ENCODE data around the gene RALB. TPM values are rescaled to one million over a fixed set of nuclear protein-coding genes. Genes with fewer than 3 reads are reported as not detected.

The RALB gene
- polyA plus RNA-seq, 1 donor (not counting 4 experiments of a cell fraction or from before 2014, with no cell fraction given) = 80.8 TPM

GRCh38 chr2:120318626-120319025 lies 66.0 kb downstream of the RALB start:
- Histone ChIP-seq H3K9ac (ENCODE audit: control insufficient read depth, extremely low read depth, insufficient read depth, low read length) (no peak overlapping the region), H4K20me1 (ENCODE audit: control insufficient read depth, extremely low read depth, insufficient read depth, low read length) (peaks cover 2% of the 10 kb centered on the region), H2AFZ (ENCODE audit: control insufficient read depth, low read length) (no peak overlapping the region), H3K27me3 (ENCODE audit: control insufficient read depth, extremely low read depth, insufficient read depth, low read length) (no peaks in the 10 kb centered on the region), H3K79me2 (ENCODE audit: control insufficient read depth, insufficient read depth, low read length) (no peaks in the 10 kb centered on the region), H3K9me1 (ENCODE audit: control insufficient read depth, extremely low read depth, insufficient read depth, low read length) (no peaks in the 10 kb centered on the region), H3K36me3 (ENCODE audit: control insufficient read depth in 2 of 2, extremely low read depth in 1 of 2, insufficient read depth in 2 of 2, low read length in 2 of 2) (no peaks in the 10 kb centered on the region), H3K27ac (ENCODE audit: control insufficient read depth, insufficient read depth, low read length) (no peak overlapping the region), H3K9me3 (ENCODE audit: control insufficient read depth, low read depth, low read length) (no peaks in the 10 kb centered on the region), H3K4me2 (ENCODE audit: control insufficient read depth, extremely low read depth, insufficient read depth, low read depth, low read length) (no peak overlapping the region), H3K4me3 (ENCODE audit: control insufficient read depth in 2 of 3, extremely low read depth in 1 of 3, insufficient read depth in 2 of 3, low read depth in 1 of 3, low read length in 3 of 3) (no peak overlapping the region), H3K4me1 (ENCODE audit: control insufficient read depth, extremely low read depth, insufficient read depth, low read length) (peaks cover 10% of the 10 kb centered on the region)
- FAIRE-seq = no peak
- TF ChIP-seq CTCF (optimal IDR thresholded peaks at IDR 0.05 in 1 of 3, IDR thresholded peaks at IDR 0.05 in 1 of 3, conservative IDR thresholded peaks at IDR 0.05 in 1 of 3; ENCODE audit: extremely low read depth in 1 of 3, insufficient read depth in 2 of 3, low read length in 3 of 3) (no peak), EZH2 (IDR thresholded peaks at IDR 0.05; ENCODE audit: low read length) (no peak)
- no peak for DNase-seq (ENCODE audit: low read depth, low spot score)
- dilution Hi-C loops (cut with MboI; ENCODE audit: extremely low pct_ligation_motif_present, low sequenced_read_pairs) = no loop called here

GRCh38 chr2:120319123-120319522 lies 66.5 kb downstream of the RALB start:
- Histone ChIP-seq H3K27me3 (ENCODE audit: control insufficient read depth, extremely low read depth, insufficient read depth, low read length) (no peaks in the 10 kb centered on the region), H3K4me2 (ENCODE audit: control insufficient read depth, extremely low read depth, insufficient read depth, low read depth, low read length) (no peak overlapping the region), H3K9me1 (ENCODE audit: control insufficient read depth, extremely low read depth, insufficient read depth, low read length) (no peaks in the 10 kb centered on the region), H4K20me1 (ENCODE audit: control insufficient read depth, extremely low read depth, insufficient read depth, low read length) (peaks cover 2% of the 10 kb centered on the region), H3K4me1 (ENCODE audit: control insufficient read depth, extremely low read depth, insufficient read depth, low read length) (peaks cover 8% of the 10 kb centered on the region), H3K9me3 (ENCODE audit: control insufficient read depth, low read depth, low read length) (no peaks in the 10 kb centered on the region), H3K36me3 (ENCODE audit: control insufficient read depth in 2 of 2, extremely low read depth in 1 of 2, insufficient read depth in 2 of 2, low read length in 2 of 2) (no peaks in the 10 kb centered on the region), H3K27ac (ENCODE audit: control insufficient read depth, insufficient read depth, low read length) (no peak overlapping the region), H3K9ac (ENCODE audit: control insufficient read depth, extremely low read depth, insufficient read depth, low read length) (no peak overlapping the region), H3K79me2 (ENCODE audit: control insufficient read depth, insufficient read depth, low read length) (no peaks in the 10 kb centered on the region), H3K4me3 (ENCODE audit: control insufficient read depth in 2 of 3, extremely low read depth in 1 of 3, insufficient read depth in 2 of 3, low read depth in 1 of 3, low read length in 3 of 3) (no peak overlapping the region), H2AFZ (ENCODE audit: control insufficient read depth, low read length) (no peak overlapping the region)
- TF ChIP-seq CTCF (optimal IDR thresholded peaks at IDR 0.05 in 1 of 3, IDR thresholded peaks at IDR 0.05 in 1 of 3, conservative IDR thresholded peaks at IDR 0.05 in 1 of 3; ENCODE audit: extremely low read depth in 1 of 3, insufficient read depth in 2 of 3, low read length in 3 of 3) (no peak), EZH2 (IDR thresholded peaks at IDR 0.05; ENCODE audit: low read length) (no peak)
- DNase-seq (ENCODE audit: low read depth, low spot score) (no peak), FAIRE-seq (no peak)
- dilution Hi-C loops (cut with MboI; ENCODE audit: extremely low pct_ligation_motif_present, low sequenced_read_pairs) = no loop called here
